DOHH2 (cell line): ENCODE data around the gene TRMT44.

Source experiments
- EZH2phosphoT487 ChIP-seq: fragments of 200-600 bp; sonication (generic); IDR thresholded peaks from 2 replicates; pipeline ENCODE4 v1.6.1; 2017; ENCODE audit warnings: borderline replicate concordance, mild to moderate bottlenecking, antibody characterized with exemption, low read length, moderate library complexity, mixed read lengths
- TF ChIP-seq, protein P1 (sequence below): fragments of 200-600 bp; sonication (generic); IDR thresholded peaks from one replicate; pipeline ENCODE4 v1.5.1; 2014; ENCODE audit warnings: antibody characterized with exemption, mild to moderate bottlenecking, low read depth, low read length; ENCODE audit not compliant: poor library complexity, severe bottlenecking

DNA sequence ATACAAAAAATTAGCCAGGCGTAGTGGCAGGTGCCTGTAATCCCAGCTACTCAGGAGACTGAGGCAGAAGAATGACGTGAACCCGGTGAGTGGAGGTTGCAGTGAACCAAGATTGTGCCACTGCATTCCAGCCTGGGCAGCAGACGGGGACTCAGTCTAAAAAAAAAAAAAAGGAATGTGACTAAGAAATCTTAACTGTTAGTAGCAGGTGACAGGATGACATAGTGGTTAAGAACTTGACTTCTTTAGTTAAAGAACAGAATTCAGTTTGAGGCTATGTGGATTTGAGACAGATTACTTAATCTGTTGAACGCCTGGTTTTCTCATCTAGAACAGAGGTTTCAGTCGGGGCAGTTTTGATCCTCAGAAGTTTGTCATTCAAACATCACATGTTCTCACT lies 3.2 kb downstream of the TRMT44 start:
- TF ChIP-seq, protein P1, sequence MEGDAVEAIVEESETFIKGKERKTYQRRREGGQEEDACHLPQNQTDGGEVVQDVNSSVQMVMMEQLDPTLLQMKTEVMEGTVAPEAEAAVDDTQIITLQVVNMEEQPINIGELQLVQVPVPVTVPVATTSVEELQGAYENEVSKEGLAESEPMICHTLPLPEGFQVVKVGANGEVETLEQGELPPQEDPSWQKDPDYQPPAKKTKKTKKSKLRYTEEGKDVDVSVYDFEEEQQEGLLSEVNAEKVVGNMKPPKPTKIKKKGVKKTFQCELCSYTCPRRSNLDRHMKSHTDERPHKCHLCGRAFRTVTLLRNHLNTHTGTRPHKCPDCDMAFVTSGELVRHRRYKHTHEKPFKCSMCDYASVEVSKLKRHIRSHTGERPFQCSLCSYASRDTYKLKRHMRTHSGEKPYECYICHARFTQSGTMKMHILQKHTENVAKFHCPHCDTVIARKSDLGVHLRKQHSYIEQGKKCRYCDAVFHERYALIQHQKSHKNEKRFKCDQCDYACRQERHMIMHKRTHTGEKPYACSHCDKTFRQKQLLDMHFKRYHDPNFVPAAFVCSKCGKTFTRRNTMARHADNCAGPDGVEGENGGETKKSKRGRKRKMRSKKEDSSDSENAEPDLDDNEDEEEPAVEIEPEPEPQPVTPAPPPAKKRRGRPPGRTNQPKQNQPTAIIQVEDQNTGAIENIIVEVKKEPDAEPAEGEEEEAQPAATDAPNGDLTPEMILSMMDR = no peak
- TF ChIP-seq EZH2phosphoT487 = no peak
